Sigmoid colon (tissue), 7 donors: ENCODE results near the gene NOL4L. TPM values are rescaled to one million over a fixed set of nuclear protein-coding genes. Genes with fewer than 3 reads are reported as not detected.

Source experiments
- DNase-seq: peaks from one replicate; pipeline ENCODE4 v3.0.0-alpha.2; 2019
- H3K27ac ChIP-seq, 4 donors: fragments of 200-600 bp; sonication (generic); one replicate each; pipeline ENCODE4 v1.5.1; 2016 to 2019; ENCODE audit warnings: mild to moderate bottlenecking in 1 of 4
- H3K27me3 ChIP-seq, 3 donors: fragments of 200-600 bp; sonication (generic); one replicate each; pipeline ENCODE4 v1.5.1; 2019; ENCODE audit warnings: mild to moderate bottlenecking in 1 of 3
- H3K36me3 ChIP-seq, 4 donors: fragments of 200-600 bp; sonication (generic); one replicate each; pipeline ENCODE4 v1.5.1; 2016 to 2019
- H3K4me1 ChIP-seq, 4 donors: fragments of 200-600 bp; sonication (generic); one replicate each; pipeline ENCODE4 v1.5.1; 2017 to 2019
- H3K4me3 ChIP-seq, 4 donors: fragments of 200-600 bp; sonication (generic); one replicate each; pipeline ENCODE4 v1.5.1; 2017 to 2019; ENCODE audit warnings: mild to moderate bottlenecking in 2 of 4, moderate library complexity in 1 of 4
- H3K9me3 ChIP-seq, 4 donors: fragments of 200-600 bp in 3 of 4; sonication (generic) in 3 of 4; one replicate each; pipeline versions ENCODE4 v1.5.1 to v1.6.1; 2013 to 2019
- CTCF ChIP-seq, 4 experiments: fragments of 450-650 bp in 3 of 4; fragments of 200-600 bp in 1 of 4; IDR thresholded peaks; one replicate each; pipeline ENCODE4 v1.5.1; 2016 to 2019; ENCODE audit warnings: antibody characterized with exemption in 4 of 4, mild to moderate bottlenecking in 3 of 4, moderate library complexity in 2 of 4
- EP300 ChIP-seq, 4 donors: sonication (generic); formaldehyde crosslinking; IDR thresholded peaks; one replicate each; pipeline ENCODE4 v1.6.1; 2017; ENCODE audit warnings: antibody characterized with exemption in 4 of 4
- POLR2A ChIP-seq, 2 donors: fragments of 450-650 bp; IDR thresholded peaks; one replicate each; pipeline ENCODE4 v1.6.1; 2016; ENCODE audit warnings: antibody characterized with exemption in 2 of 2, mild to moderate bottlenecking in 2 of 2, moderate library complexity in 2 of 2
- POLR2AphosphoS5 ChIP-seq, 4 donors: sonication (generic); formaldehyde crosslinking; IDR thresholded peaks; one replicate each; pipeline ENCODE4 v1.6.1; 2017; ENCODE audit warnings: antibody characterized with exemption in 4 of 4
- WGBS, 2 donors: extraction: QIAGEN DNeasy Blood & Tissue Kit; methylation state at CpG; one replicate each; pipeline ENCODE4 v1.1.7; 2013; 5-methylcytosine and 5-hydroxymethylcytosine counted together
- intact Hi-C: fragments of 100-400 bp; cut with DNase I; formaldehyde crosslinking; loops from one replicate; pipeline ENCODE4 v1.15.1; 2023
- polyA plus RNA-seq, 3 donors: library from polyadenylated mRNA; stranded (reverse); fragments of 200-250 nt; gene quantifications; one replicate each; pipeline ENCODE4 v1.2.3, GENCODE V29; 2013
- total RNA-seq, 4 donors: library from RNA; depleted of rRNA; stranded (reverse); fragments of >200 nt; gene quantifications; one replicate each; pipeline ENCODE4 v1.1.0, GENCODE V29; 2016
- donor health status: healthy with polysubstance abuse.
- donor health status: Bipolar disorder and iron deficiency.
- donor health status: healthy.

NOL4L gene
- total and polyA plus RNA-seq, 7 donors: 9.2 to 34.7 (median 16.8) TPM

GRCh38 chr20:32560989-32561830, 23.9 kb downstream of the NOL4L start:
- no peaks in the 10 kb centered on the region for H3K27me3 ChIP-seq
- H3K9me3 ChIP-seq: no peaks in the 10 kb centered on the region
- intact Hi-C loops: no loop called here
- no peak overlapping the region for H3K4me3 ChIP-seq
- H3K27ac ChIP-seq: no peak overlapping the region
- TF ChIP-seq EP300 (IDR thresholded peaks at IDR 0.05): no peak
- TF ChIP-seq POLR2AphosphoS5 (IDR thresholded peaks at IDR 0.05): no peak
- no peak for DNase-seq
- 32 to 33% methylated on average over 27 of the region's 27 CpGs for WGBS, 2 donors
- no peaks in the 10 kb centered on the region for H3K36me3 ChIP-seq
- no peaks in the 10 kb centered on the region for H3K4me1 ChIP-seq

GRCh38 chr20:32560482-32560988, 24.6 kb downstream of the NOL4L start:
- Histone ChIP-seq H3K4me3 (no peak overlapping the region), H3K36me3 (no peaks in the 10 kb centered on the region), H3K27ac (no peak overlapping the region), H3K4me1 (no peaks in the 10 kb centered on the region), H3K9me3 (no peaks in the 10 kb centered on the region), H3K27me3 (no peaks in the 10 kb centered on the region)
- no peak for TF ChIP-seq CTCF (IDR thresholded peaks at IDR 0.05)
- no peak for TF ChIP-seq POLR2A (IDR thresholded peaks at IDR 0.05)
- no peak for TF ChIP-seq POLR2AphosphoS5 (IDR thresholded peaks at IDR 0.05)
- no peak for TF ChIP-seq EP300 (IDR thresholded peaks at IDR 0.05)
- intact Hi-C loops: no loop called here
- DNase-seq: no peak
- 67 to 69% methylated on average over 9 of the region's 9 CpGs for WGBS, 2 donors

- no peaks in the 10 kb centered on the region for H3K4me1 ChIP-seq
- intact Hi-C loops: no loop called here
Measured at GRCh38 chr20:32559753-32560380, 25.3 kb downstream of the NOL4L start.

GRCh38 chr20:32559205-32559752, 25.9 kb downstream of the NOL4L start:
- 74 to 92% methylated on average over 7 of the region's 7 CpGs for WGBS, 2 donors
- Histone ChIP-seq H3K9me3 (no peaks in the 10 kb centered on the region), H3K27ac (no peak overlapping the region), H3K4me1 (no peaks in the 10 kb centered on the region), H3K36me3 (no peaks in the 10 kb centered on the region), H3K4me3 (no peak overlapping the region), H3K27me3 (no peaks in the 10 kb centered on the region)
- DNase-seq: no peak
- intact Hi-C loops: no loop called here
- TF ChIP-seq CTCF (IDR thresholded peaks at IDR 0.05) (no peak), POLR2AphosphoS5 (IDR thresholded peaks at IDR 0.05) (no peak), POLR2A (IDR thresholded peaks at IDR 0.05) (no peak), EP300 (IDR thresholded peaks at IDR 0.05) (no peak)

More at GRCh38 chr20:32559753-32560380, 25.3 kb downstream of the NOL4L start:
- no peak overlapping the region for H3K27ac ChIP-seq
- H3K9me3 ChIP-seq: no peaks in the 10 kb centered on the region
- TF ChIP-seq CTCF (IDR thresholded peaks at IDR 0.05): no peak
- no peak for TF ChIP-seq POLR2A (IDR thresholded peaks at IDR 0.05)
- TF ChIP-seq EP300 (IDR thresholded peaks at IDR 0.05): no peak
- TF ChIP-seq POLR2AphosphoS5 (IDR thresholded peaks at IDR 0.05): no peak
- WGBS, 2 donors: 81 to 89% methylated on average over 21 of the region's 21 CpGs
- H3K27me3 ChIP-seq: no peaks in the 10 kb centered on the region
- no peak overlapping the region for H3K4me3 ChIP-seq
- no peaks in the 10 kb centered on the region for H3K36me3 ChIP-seq
- DNase-seq: no peak

GRCh38 chr20:32558526-32558925, 26.6 kb downstream of the NOL4L start:
- H3K36me3 ChIP-seq: no peaks in the 10 kb centered on the region
- intact Hi-C loops: no loop called here
- H3K4me3 ChIP-seq: no peak overlapping the region
- no peaks in the 10 kb centered on the region for H3K9me3 ChIP-seq
- no peaks in the 10 kb centered on the region for H3K27me3 ChIP-seq
- DNase-seq: no peak
- H3K27ac ChIP-seq: no peak overlapping the region
- H3K4me1 ChIP-seq: no peaks in the 10 kb centered on the region
- TF ChIP-seq CTCF (IDR thresholded peaks at IDR 0.05) (no peak), POLR2AphosphoS5 (IDR thresholded peaks at IDR 0.05) (no peak), POLR2A (IDR thresholded peaks at IDR 0.05) (no peak), EP300 (IDR thresholded peaks at IDR 0.05) (no peak)
- WGBS, 2 donors: 91 to 92% methylated on average over 13 of the region's 13 CpGs
